Measurements from ENCODE around the gene EXOSC5. TPM values are rescaled to one million over a fixed set of nuclear protein-coding genes. Genes with fewer than 3 reads are reported as not detected.
A peak's percentile ranks its signal among the peaks of the same experiment; 100 is the strongest.
"Not testable (repeated sequence)": the region's sequence is repeated elsewhere in the genome, so short reads cannot be mapped to it uniquely, and the experiment has no call there.

Gene EXOSC5
- total RNA-seq, 1 donor from 2014 or later, result 12.2 TPM

DNA sequence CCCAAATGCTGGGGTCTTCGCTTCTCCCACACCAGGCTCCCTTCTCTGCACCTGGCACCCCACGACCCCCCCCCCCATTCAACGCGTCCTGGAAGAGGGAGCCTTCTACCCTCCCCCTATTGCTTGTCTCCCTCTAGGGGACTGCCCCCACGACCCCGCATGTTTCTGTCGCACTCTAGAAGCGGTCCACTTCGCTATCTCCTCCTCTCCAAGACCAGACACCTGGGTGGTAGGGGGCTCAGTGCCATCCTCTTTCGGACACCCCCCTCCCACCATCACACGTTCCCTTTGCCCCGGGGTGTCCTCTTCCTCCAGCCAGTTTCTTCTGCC is 44.9 kb downstream of the EXOSC5 start:
- peaks cover 3% of the 10 kb centered on the region for H3K36me3 Mint-ChIP-seq
- peak overlapping the region; percentile 8 for H3K27ac Mint-ChIP-seq
- TF ChIP-seq, protein P1, sequence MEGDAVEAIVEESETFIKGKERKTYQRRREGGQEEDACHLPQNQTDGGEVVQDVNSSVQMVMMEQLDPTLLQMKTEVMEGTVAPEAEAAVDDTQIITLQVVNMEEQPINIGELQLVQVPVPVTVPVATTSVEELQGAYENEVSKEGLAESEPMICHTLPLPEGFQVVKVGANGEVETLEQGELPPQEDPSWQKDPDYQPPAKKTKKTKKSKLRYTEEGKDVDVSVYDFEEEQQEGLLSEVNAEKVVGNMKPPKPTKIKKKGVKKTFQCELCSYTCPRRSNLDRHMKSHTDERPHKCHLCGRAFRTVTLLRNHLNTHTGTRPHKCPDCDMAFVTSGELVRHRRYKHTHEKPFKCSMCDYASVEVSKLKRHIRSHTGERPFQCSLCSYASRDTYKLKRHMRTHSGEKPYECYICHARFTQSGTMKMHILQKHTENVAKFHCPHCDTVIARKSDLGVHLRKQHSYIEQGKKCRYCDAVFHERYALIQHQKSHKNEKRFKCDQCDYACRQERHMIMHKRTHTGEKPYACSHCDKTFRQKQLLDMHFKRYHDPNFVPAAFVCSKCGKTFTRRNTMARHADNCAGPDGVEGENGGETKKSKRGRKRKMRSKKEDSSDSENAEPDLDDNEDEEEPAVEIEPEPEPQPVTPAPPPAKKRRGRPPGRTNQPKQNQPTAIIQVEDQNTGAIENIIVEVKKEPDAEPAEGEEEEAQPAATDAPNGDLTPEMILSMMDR (IDR thresholded peaks at IDR 0.05; ENCODE audit: unreplicated experiment), result no peak
- DNase-seq (ENCODE audit: low spot score in 2 of 2, unreplicated experiment in 2 of 2), result no peak
- peaks cover 3% of the 10 kb centered on the region for H3K9me3 Mint-ChIP-seq
- H3K4me1 Mint-ChIP-seq, result peaks cover 24% of the 10 kb centered on the region
- H3K4me3 Mint-ChIP-seq, result peak overlapping the region; percentile 78
- peaks cover 35% of the 10 kb centered on the region for H3K27me3 Mint-ChIP-seq (ENCODE audit: low read depth)

DNA sequence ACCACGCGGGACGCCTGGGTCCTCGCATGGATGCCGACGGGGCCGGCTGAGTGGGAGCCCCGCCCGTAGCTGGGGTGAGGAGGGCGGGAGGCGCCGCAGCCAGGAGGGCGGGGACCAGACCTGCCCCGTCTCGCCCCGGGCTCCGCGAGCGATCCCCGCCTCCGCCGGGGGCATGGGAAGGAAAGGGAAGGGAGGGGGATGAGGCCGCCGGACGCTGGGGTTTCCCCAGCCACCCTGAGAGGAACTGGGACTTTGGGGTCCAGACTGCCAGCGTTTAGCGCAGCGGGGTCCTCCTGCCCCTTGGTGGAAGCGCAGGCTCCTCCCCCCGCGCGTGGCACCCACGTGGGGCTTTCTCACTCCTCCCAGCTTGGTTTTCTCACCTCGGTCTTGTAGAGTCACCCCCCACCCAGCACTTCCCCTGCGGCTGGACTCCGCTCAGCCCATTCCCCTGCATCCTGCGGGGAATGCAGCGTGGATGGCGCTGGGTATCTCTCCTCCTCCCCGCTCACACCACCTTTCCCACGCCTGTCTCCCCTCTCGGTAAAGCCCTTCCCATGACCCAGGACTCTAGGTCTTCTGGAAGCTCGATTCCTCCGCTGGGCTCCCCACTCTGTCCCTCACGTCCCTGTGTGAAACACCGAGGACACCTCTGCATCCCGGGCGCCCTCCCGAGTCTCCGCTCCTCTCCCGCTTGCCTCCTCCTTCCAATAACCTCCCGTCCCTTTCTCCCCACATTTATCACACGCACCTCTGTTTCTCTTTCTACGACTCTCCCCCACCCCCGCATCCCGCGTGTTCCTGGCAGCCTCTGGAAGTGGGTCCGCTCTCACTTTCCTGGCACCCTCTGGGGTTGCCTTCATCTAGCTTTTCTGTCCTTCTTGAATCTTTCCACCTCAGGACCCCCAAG is 45.6 kb downstream of the EXOSC5 start:
- Mint-ChIP-seq H3K27me3 (ENCODE audit: low read depth) (peaks cover 35% of the 10 kb centered on the region), H3K4me3 (peak overlapping the region; percentile 78), H3K9me3 (peaks cover 3% of the 10 kb centered on the region), H3K4me1 (peaks cover 24% of the 10 kb centered on the region), H3K36me3 (peaks cover 3% of the 10 kb centered on the region), H3K27ac (peak overlapping the region; percentile 8)
- peak in 1 of 2 experiments; percentile 42 for DNase-seq (ENCODE audit: low spot score in 2 of 2, unreplicated experiment in 2 of 2)
- TF ChIP-seq, protein P1 (IDR thresholded peaks at IDR 0.05; ENCODE audit: unreplicated experiment), result no peak

DNA sequence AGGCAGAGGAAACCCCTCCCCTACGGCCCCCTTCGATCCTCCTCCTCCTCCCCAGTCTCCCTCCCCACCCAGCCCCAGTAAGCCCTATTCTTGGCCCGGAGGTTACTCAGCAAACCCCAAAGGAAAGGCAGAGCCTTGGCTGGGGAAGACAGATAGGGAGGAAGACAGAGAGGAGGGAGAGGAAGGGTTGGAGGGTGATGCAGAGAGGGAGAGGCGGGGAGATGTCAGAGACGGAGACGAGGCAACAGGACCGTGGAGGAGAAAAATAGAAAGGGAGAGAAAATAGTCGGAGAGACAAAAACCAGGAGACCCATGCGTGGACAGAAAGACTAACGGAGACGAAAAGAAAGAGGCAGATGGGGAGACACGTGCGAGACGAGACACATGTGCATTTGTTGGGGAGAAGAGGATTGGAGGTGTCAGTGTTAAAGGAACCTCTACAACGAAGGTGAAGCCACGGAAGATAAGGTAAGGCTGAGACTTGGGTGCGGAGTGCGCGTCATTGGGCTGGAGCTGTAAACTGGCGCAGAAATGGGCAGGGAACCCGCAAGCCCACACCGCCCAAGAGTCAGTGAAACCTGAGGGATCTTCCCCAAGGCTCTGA is 46.3 kb downstream of the EXOSC5 start:
- peak overlapping the region; percentile 78 for H3K4me3 Mint-ChIP-seq
- H3K36me3 Mint-ChIP-seq, result peaks cover 4% of the 10 kb centered on the region

DNA sequence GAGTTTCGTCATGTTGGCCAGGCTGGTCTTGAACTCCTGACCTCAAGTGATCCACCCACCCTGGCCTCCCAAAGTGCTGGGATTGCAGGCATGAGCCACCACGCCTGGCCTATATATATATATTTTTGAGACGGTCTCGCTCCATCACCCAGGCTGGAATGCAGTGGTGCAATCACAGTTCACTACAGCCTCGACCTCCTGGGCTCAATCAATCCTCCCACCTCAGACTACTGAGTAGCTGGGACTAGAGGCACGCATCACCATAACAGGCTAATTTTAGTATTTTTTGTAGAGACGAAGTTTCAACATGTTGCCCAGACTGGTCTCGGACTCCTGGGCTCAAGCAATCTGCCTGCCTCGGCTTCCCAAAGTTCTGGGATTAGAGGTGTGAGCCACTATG is 50.2 kb downstream of the EXOSC5 start:
- H3K36me3 Mint-ChIP-seq; DNase-seq (ENCODE audit: low spot score in 2 of 2, unreplicated experiment in 2 of 2); H3K4me1 Mint-ChIP-seq; H3K27ac Mint-ChIP-seq; H3K9me3 Mint-ChIP-seq; H3K4me3 Mint-ChIP-seq: not testable (repeated sequence)
- peaks cover 18% of the 10 kb centered on the region for H3K27me3 Mint-ChIP-seq (ENCODE audit: low read depth)

More for the DNA sequence above, 46.3 kb downstream of the EXOSC5 start:
- DNase-seq (ENCODE audit: low spot score in 2 of 2, unreplicated experiment in 2 of 2), result no peak
- H3K4me1 Mint-ChIP-seq, result peaks cover 24% of the 10 kb centered on the region
- TF ChIP-seq, protein P1 (IDR thresholded peaks at IDR 0.05; ENCODE audit: unreplicated experiment), result no peak
- peaks cover 35% of the 10 kb centered on the region for H3K27me3 Mint-ChIP-seq (ENCODE audit: low read depth)
- H3K27ac Mint-ChIP-seq, result no peak overlapping the region
- peaks cover 3% of the 10 kb centered on the region for H3K9me3 Mint-ChIP-seq

DNA sequence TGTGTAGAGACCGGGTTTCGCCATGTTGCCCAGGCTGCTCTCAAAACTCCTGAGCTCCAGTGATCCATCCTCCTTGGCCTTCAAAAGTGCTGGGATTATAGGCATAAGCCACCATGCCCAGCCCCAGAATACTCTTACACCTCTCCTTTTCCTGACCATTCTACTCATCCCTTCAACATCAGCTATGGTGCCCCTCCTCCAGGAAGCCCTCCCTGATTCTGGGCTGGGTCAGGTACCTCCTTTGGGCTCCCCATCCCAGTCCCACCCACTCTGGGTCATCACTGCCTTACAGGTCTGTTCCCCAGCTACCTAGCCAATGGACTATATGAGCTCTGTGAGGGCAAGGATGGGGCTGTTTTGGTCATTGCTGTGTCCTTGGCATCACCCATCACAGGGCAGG is 53.0 kb downstream of the EXOSC5 start:
- TF ChIP-seq, protein P1 (IDR thresholded peaks at IDR 0.05; ENCODE audit: unreplicated experiment), result no peak
- H3K4me1 Mint-ChIP-seq, result no peaks in the 10 kb centered on the region
- DNase-seq (ENCODE audit: low spot score in 2 of 2, unreplicated experiment in 2 of 2), result no peak
- no peak overlapping the region for H3K4me3 Mint-ChIP-seq
- H3K36me3 Mint-ChIP-seq, result peaks cover 13% of the 10 kb centered on the region
- H3K27me3 Mint-ChIP-seq (ENCODE audit: low read depth), result no peaks in the 10 kb centered on the region
- H3K27ac Mint-ChIP-seq, result no peak overlapping the region
- peaks cover 3% of the 10 kb centered on the region for H3K9me3 Mint-ChIP-seq

Data from mesothelial cell of epicardium (in vitro differentiated cells).